SK-N-SH (cell line): ENCODE results near the gene HTRA3. TPM values are rescaled to one million over a fixed set of nuclear protein-coding genes. Genes with fewer than 3 reads are reported as not detected.

Source experiments
- CTCF ChIA-PET: fragments of 300-600, 350-600 bp; formaldehyde crosslinking; extraction: SDS; loops from one replicate; lab custom pipeline; 2021; lab: Yijun Ruan, JAX
- POLR2A ChIA-PET: fragments of 350-600 bp; sonication (Branson Sonifier 250); formaldehyde crosslinking; extraction: SDS; loops from one replicate; lab custom pipeline; 2020; ENCODE audit warnings: antibody characterized with exemption, inconsistent platforms; lab: Yijun Ruan, JAX
- DNase-seq: peaks from one replicate; pipeline ENCODE4 v3.0.0; 2012
- H2AFZ ChIP-seq: fragments of 200-600 bp; sonication (generic); 2 replicates; pipeline ENCODE4 v1.8.1; 2016; ENCODE audit warnings: antibody characterized with exemption, mild to moderate bottlenecking, low read depth
- H3F3A ChIP-seq: fragments of 200-600 bp; sonication (generic); replicated peaks from 2 replicates; pipeline ENCODE3; 2016; ENCODE audit warnings: antibody characterized with exemption, mild to moderate bottlenecking; ENCODE audit not compliant: insufficient read depth
- H3K27ac ChIP-seq, 2 experiments: fragments of 200-500 bp in 1 of 2; fragments of 200-600 bp in 1 of 2; sonication (Bioruptor generic) in 1 of 2; sonication (generic), shearing (Covaris generic) in 1 of 2; 2 replicates each; pipeline versions ENCODE4 v1.5.1 to v1.6.1; 2014 to 2016; ENCODE audit warnings: low read depth in 2 of 2, inconsistent platforms in 1 of 2, low read length in 1 of 2, mild to moderate bottlenecking in 1 of 2, mixed read lengths in 1 of 2
- H3K27me3 ChIP-seq: fragments of 200-600 bp; sonication (generic), shearing (Covaris generic); 2 replicates; pipeline ENCODE4 v1.6.1; 2016; ENCODE audit warnings: mixed run types; ENCODE audit not compliant: insufficient read depth
- H3K36me3 ChIP-seq, 2 experiments: fragments of 200-500 bp in 1 of 2; fragments of 200-600 bp in 1 of 2; sonication (Bioruptor generic) in 1 of 2; sonication (generic) in 1 of 2; replicated peaks in 1 of 2; 2 replicates each; pipeline versions ENCODE3 to v1.5.1; 2014 to 2016; ENCODE audit warnings: low read length in 1 of 2, mild to moderate bottlenecking in 1 of 2; ENCODE audit not compliant: insufficient read depth in 2 of 2, control insufficient read depth in 1 of 2
- H3K4me1 ChIP-seq, 2 experiments: fragments of 200-500 bp in 1 of 2; fragments of 200-600 bp in 1 of 2; sonication (Bioruptor generic) in 1 of 2; sonication (generic), shearing (Covaris generic) in 1 of 2; 2 replicates each; pipeline versions ENCODE4 v1.5.1 to v1.6.1; 2014 to 2016; ENCODE audit warnings: low read depth in 1 of 2, low read length in 1 of 2, mixed run types in 1 of 2; ENCODE audit not compliant: insufficient read depth in 2 of 2, control insufficient read depth in 1 of 2
- H3K4me2 ChIP-seq: fragments of 200-600 bp; sonication (generic), shearing (Covaris generic); 2 replicates; pipeline ENCODE4 v1.6.1; 2017; ENCODE audit warnings: mixed run types
- H3K4me3 ChIP-seq, 2 experiments: fragments of 200-500 bp in 1 of 2; fragments of 200-600 bp in 1 of 2; sonication (Bioruptor generic) in 1 of 2; sonication (generic), shearing (Covaris generic) in 1 of 2; 2 replicates each; pipeline versions ENCODE4 v1.5.1 to v1.8.1; 2014 to 2016; ENCODE audit warnings: low read depth in 2 of 2, inconsistent platforms in 1 of 2, low read length in 1 of 2, mild to moderate bottlenecking in 1 of 2, mixed read lengths in 1 of 2, moderate library complexity in 1 of 2
- H3K79me2 ChIP-seq: fragments of 200-600 bp; sonication (generic); 2 replicates; pipeline ENCODE4 v1.8.1; 2017; ENCODE audit warnings: mild to moderate bottlenecking; ENCODE audit not compliant: insufficient read depth
- H3K9ac ChIP-seq: fragments of 200-600 bp; sonication (generic); 2 replicates; pipeline ENCODE4 v1.6.1; 2017; ENCODE audit warnings: mixed run types
- H3K9me2 ChIP-seq: fragments of 200-600 bp; sonication (generic); 2 replicates; pipeline ENCODE4 v1.6.1; 2017; ENCODE audit warnings: mixed run types
- H3K9me3 ChIP-seq: fragments of 200-600 bp; sonication (generic); 2 replicates; pipeline ENCODE4 v1.6.1; 2017; ENCODE audit warnings: mixed run types, mild to moderate bottlenecking, moderate library complexity
- H4K20me1 ChIP-seq: fragments of 200-600 bp; sonication (generic); 2 replicates; pipeline ENCODE4 v1.6.1; 2017; ENCODE audit warnings: mild to moderate bottlenecking, mixed run types; ENCODE audit not compliant: insufficient read depth
- ELF1 ChIP-seq: IDR thresholded peaks from 2 replicates; pipeline ENCODE4 v1.4.0; 2012
- EP300 ChIP-seq, 2 experiments: IDR thresholded peaks; 2 replicates each; pipeline versions ENCODE4 v1.4.0 to v1.6.1; 2012; ENCODE audit warnings: borderline replicate concordance in 1 of 2, low read depth in 1 of 2, low read length in 1 of 2
- FOXJ3 ChIP-seq: sonication (generic); formaldehyde crosslinking; IDR thresholded peaks from 2 replicates; pipeline ENCODE4 v1.5.1; 2020; ENCODE audit warnings: mild to moderate bottlenecking, missing genetic modification reagents
- FOXM1 ChIP-seq: IDR thresholded peaks from 2 replicates; pipeline ENCODE4 v1.4.0; 2012; ENCODE audit warnings: low read depth, mild to moderate bottlenecking
- GABPA ChIP-seq: IDR thresholded peaks from 2 replicates; pipeline ENCODE4 v1.4.0; 2012; ENCODE audit warnings: low read depth, mild to moderate bottlenecking
- GATA2 ChIP-seq: sonication (generic); formaldehyde crosslinking; IDR thresholded peaks from 2 replicates; pipeline ENCODE4 v1.5.0; 2020; ENCODE audit warnings: mild to moderate bottlenecking, missing genetic modification reagents
- JUND ChIP-seq: IDR thresholded peaks from 2 replicates; pipeline ENCODE4 v1.4.0; 2012
- MEF2A ChIP-seq: IDR thresholded peaks from 2 replicates; pipeline ENCODE4 v1.4.0; 2012; ENCODE audit warnings: low read depth, borderline replicate concordance
- NFIC ChIP-seq: IDR thresholded peaks from 2 replicates; pipeline ENCODE4 v1.4.0; 2012; ENCODE audit warnings: borderline replicate concordance
- PBX3 ChIP-seq: IDR thresholded peaks from 2 replicates; pipeline ENCODE4; 2012
- RAD21 ChIP-seq: IDR thresholded peaks from 2 replicates; pipeline ENCODE4 v1.6.1; 2012; ENCODE audit warnings: mild to moderate bottlenecking, low read length
- RCOR1 ChIP-seq: fragments of 150-350 bp; IDR thresholded peaks from 2 replicates; pipeline ENCODE4 v1.6.1; 2017; ENCODE audit warnings: antibody characterized with exemption, low read length
- SIN3A ChIP-seq: IDR thresholded peaks from 2 replicates; pipeline ENCODE4 v1.6.1; 2012; ENCODE audit warnings: low read depth, mild to moderate bottlenecking, low read length, moderate library complexity, borderline replicate concordance
- TAF1 ChIP-seq: IDR thresholded peaks from 2 replicates; pipeline ENCODE4 v1.6.1; 2012; ENCODE audit warnings: low read depth, mild to moderate bottlenecking, low read length, moderate library complexity, borderline replicate concordance
- USF2 ChIP-seq: fragments of 150-350 bp; IDR thresholded peaks from 2 replicates; pipeline ENCODE4 v1.6.1; 2017; ENCODE audit warnings: antibody characterized with exemption, low read length, low read depth, borderline replicate concordance
- YY1 ChIP-seq: IDR thresholded peaks from 2 replicates; pipeline ENCODE4 v1.4.0; 2012; ENCODE audit warnings: low read depth, mild to moderate bottlenecking
- ZBTB33 ChIP-seq: IDR thresholded peaks from 2 replicates; pipeline ENCODE4 v1.4.0; 2012; ENCODE audit warnings: low read depth, borderline replicate concordance
- WGBS: methylation state at CpG from one replicate; pipeline ENCODE4 v1.1.6; 2017; ENCODE audit warnings: low lambda C conversion rate; 5-methylcytosine and 5-hydroxymethylcytosine counted together
- polyA plus RNA-seq, 3 experiments: library from polyadenylated mRNA; depleted of rRNA; stranded (reverse); fragments of >200 nt; gene quantifications; 2 replicates each; pipeline ENCODE4 v1.2.3, GENCODE V29; 2012
- TF ChIP-seq, protein P1 (sequence below): IDR thresholded peaks from 2 replicates; pipeline ENCODE4 v1.4.0; 2012; ENCODE audit warnings: low read depth

Gene HTRA3
- polyA plus RNA-seq, 1 of the 3 experiments (the other 2 are of a cell fraction) = 0.05 TPM

DNA sequence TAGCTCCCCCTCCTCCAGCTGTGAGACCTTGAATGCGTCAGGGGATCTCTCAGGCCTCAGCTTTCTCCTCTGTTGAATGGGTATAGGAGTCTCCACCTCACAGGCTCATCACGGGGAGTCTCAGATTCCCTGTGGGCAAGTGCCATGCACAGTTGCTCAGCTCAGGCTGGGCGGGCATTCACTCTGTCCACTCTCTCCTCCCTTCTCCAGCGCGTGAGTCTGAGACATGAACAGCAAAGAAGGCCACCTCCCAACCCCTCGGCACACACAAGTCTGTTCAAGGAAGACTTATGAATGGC, 60.0 kb downstream of the HTRA3 start:
- Histone ChIP-seq H3K4me2 (no peak overlapping the region), H2AFZ (no peak overlapping the region), H3F3A (no peaks in the 10 kb centered on the region), H3K27me3 (no peaks in the 10 kb centered on the region), H3K27ac (no peak overlapping the region), H3K4me1 (peaks cover 0 to 13% of the 10 kb centered on the region in 2 experiments; a peak in 1 of 4 replicates), H4K20me1 (no peaks in the 10 kb centered on the region), H3K9ac (no peak overlapping the region), H3K79me2 (no peaks in the 10 kb centered on the region), H3K9me2 (no peaks in the 10 kb centered on the region), H3K4me3 (no peak overlapping the region), H3K9me3 (no peaks in the 10 kb centered on the region), H3K36me3 (no peaks in the 10 kb centered on the region)
- DNase-seq = no peak
- TF ChIP-seq RCOR1 (no peak), NFIC (no peak), GABPA (no peak), EP300 (IDR thresholded peaks at IDR 0.05; ENCODE audit: borderline replicate concordance in 1 of 2, low read depth in 1 of 2, low read length in 1 of 2) (no peak), FOXM1 (no peak), RAD21 (no peak), YY1 (no peak), GATA2 (CRISPR knock-in tag) (no peak), ZBTB33 (no peak), USF2 (no peak), FOXJ3 (CRISPR knock-in tag) (no peak), TAF1 (no peak), SIN3A (no peak), MEF2A (no peak), PBX3 (no peak), ELF1 (no peak), JUND (no peak)
- TF ChIP-seq, protein P1, sequence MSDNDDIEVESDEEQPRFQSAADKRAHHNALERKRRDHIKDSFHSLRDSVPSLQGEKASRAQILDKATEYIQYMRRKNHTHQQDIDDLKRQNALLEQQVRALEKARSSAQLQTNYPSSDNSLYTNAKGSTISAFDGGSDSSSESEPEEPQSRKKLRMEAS = no peak
- 65% methylated on average over 6 of the region's 6 CpGs for whole genome bisulfite sequencing
- ChIA-PET POLR2A (no interaction called here), CTCF (no interaction called here)
